Right forelimb (tissue), 1 donor: ENCODE results near the gene SYNGR2.

ENCODE experiments used
- DNase-seq: peaks from one replicate; pipeline ENCODE4 v3.0.0-alpha.2; 2018

SYNGR2 gene

DNA sequence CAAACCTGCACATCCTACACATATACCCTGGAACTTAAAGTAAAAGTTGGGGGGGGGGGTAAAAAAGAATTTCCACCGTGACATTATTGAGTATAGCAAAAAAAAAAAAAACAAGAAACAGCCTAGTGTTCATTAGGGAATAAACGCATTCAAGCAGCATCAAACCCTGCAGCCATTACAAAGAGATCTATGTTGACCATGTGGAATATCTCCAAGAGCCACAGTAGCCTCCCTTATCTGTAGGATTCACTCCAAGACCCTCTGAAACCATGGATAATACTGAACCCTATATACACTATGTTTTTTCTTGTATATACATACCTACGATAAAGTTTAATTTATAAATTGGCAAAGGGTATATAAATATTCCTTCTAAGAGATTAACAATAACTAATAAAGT lies 40.1 kb downstream of the SYNGR2 start:
- no peak for DNase-seq

DNA sequence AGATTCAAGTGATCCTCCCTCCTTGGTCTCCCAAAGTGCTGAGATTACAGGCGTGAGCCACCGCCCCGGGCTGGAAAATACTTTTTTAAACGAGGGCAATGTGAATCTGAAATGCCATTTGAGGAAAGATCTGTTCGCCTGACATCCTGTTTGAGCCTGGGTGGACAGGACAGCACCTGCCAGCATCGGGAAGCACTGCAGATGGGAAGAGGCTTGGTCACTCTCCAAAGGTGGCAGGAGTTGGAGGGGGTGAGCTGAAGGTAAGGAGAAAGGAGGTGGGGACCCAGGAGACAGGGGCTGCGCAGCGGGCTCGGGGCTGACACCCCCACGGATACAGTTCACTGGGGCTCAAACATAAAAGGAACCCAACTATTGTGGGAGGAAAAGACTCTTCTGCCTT lies 41.7 kb downstream of the SYNGR2 start:
- DNase-seq = no peak

DNA sequence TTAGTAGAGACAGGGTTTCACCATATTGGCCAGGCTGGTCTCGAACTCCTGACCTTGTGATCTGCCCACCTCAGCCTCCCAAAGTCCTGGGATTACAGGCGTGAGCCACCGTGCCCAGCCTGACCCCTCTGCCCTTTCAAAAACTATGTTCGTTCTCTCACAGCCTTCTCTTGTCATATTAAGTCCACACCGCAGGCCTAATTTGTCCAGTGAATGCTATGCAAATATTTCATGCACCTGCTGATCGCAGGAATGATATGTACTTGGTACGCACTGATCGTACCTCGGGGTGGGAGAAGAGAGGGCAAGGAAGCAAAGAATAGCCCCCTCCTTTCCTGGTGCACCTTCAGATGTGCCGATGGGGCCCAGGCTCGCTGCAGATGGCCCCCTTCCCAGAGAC lies 42.7 kb downstream of the SYNGR2 start:
- no peak for DNase-seq

DNA sequence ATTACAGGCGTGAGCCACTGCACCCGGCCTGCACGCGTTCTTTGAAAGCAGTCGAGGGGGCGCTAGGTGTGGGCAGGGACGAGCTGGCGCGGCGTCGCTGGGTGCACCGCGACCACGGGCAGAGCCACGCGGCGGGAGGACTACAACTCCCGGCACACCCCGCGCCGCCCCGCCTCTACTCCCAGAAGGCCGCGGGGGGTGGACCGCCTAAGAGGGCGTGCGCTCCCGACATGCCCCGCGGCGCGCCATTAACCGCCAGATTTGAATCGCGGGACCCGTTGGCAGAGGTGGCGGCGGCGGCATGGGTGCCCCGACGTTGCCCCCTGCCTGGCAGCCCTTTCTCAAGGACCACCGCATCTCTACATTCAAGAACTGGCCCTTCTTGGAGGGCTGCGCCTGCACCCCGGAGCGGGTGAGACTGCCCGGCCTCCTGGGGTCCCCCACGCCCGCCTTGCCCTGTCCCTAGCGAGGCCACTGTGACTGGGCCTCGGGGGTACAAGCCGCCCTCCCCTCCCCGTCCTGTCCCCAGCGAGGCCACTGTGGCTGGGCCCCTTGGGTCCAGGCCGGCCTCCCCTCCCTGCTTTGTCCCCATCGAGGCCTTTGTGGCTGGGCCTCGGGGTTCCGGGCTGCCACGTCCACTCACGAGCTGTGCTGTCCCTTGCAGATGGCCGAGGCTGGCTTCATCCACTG lies 45.8 kb downstream of the SYNGR2 start, which contains the start of gene BIRC5:
Gene BIRC5 (plus strand): TSS at position 238 of the 690 bp plus-strand sequence. CDS start 64 bp downstream, at position 302.
- DNase-seq = peak; percentile 90

DNA sequence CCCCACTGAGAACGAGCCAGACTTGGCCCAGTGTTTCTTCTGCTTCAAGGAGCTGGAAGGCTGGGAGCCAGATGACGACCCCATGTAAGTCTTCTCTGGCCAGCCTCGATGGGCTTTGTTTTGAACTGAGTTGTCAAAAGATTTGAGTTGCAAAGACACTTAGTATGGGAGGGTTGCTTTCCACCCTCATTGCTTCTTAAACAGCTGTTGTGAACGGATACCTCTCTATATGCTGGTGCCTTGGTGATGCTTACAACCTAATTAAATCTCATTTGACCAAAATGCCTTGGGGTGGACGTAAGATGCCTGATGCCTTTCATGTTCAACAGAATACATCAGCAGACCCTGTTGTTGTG lies 46.3 kb downstream of the SYNGR2 start:
- DNase-seq = no peak

DNA sequence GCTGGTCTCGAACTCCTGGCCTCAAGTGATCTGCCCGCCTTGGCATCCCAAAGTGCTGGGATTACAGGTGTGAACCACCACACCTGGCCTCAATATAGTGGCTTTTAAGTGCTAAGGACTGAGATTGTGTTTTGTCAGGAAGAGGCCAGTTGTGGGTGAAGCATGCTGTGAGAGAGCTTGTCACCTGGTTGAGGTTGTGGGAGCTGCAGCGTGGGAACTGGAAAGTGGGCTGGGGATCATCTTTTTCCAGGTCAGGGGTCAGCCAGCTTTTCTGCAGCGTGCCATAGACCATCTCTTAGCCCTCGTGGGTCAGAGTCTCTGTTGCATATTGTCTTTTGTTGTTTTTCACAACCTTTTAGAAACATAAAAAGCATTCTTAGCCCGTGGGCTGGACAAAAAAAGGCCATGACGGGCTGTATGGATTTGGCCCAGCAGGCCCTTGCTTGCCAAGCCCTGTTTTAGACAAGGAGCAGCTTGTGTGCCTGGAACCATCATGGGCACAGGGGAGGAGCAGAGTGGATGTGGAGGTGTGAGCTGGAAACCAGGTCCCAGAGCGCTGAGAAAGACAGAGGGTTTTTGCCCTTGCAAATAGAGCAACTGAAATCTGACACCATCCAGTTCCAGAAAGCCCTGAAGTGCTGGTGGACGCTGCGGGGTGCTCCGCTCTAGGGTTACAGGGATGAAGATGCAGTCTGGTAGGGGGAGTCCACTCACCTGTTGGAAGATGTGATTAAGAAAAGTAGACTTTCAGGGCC lies 51.2 kb downstream of the SYNGR2 start:
- no peak for DNase-seq
